HCT116 (cell line): ENCODE data around the gene UBE2E2.

Experiments
- CBX3 ChIP-seq: IDR thresholded peaks from 2 replicates; pipeline ENCODE4 v1.6.1; 2012; ENCODE audit warnings: low read depth
- ELF1 ChIP-seq: IDR thresholded peaks from 2 replicates; pipeline ENCODE4 v1.6.1; 2012; ENCODE audit warnings: low read depth, borderline replicate concordance
- EZH2 ChIP-seq: fragments of 200-600 bp; sonication (generic); IDR thresholded peaks from 2 replicates; pipeline ENCODE4 v1.6.1; 2017; ENCODE audit warnings: antibody characterized with exemption, mixed run types
- POLR2A ChIP-seq: IDR thresholded peaks from 2 replicates; pipeline ENCODE4 v1.7.0; 2011; ENCODE audit warnings: borderline replicate concordance; ENCODE audit not compliant: insufficient read depth, insufficient read length; ENCODE audit errors: extremely low read depth
- POLR2AphosphoS5 ChIP-seq: IDR thresholded peaks from 2 replicates; pipeline ENCODE4 v1.6.1; 2011; ENCODE audit warnings: mild to moderate bottlenecking, low read depth, low read length, moderate library complexity
- RAD21 ChIP-seq: IDR thresholded peaks from 2 replicates; pipeline ENCODE4 v1.6.1; 2012; ENCODE audit warnings: low read depth, mild to moderate bottlenecking
- SIN3A ChIP-seq: IDR thresholded peaks from 2 replicates; pipeline ENCODE4 v1.6.1; 2012; ENCODE audit warnings: low read depth
- SP1 ChIP-seq: IDR thresholded peaks from 2 replicates; pipeline ENCODE4 v1.6.1; 2012; ENCODE audit warnings: low read depth
- SRF ChIP-seq: IDR thresholded peaks from 2 replicates; pipeline ENCODE4 v1.6.1; 2012; ENCODE audit warnings: low read depth
- TCF7L2 ChIP-seq: IDR thresholded peaks from 2 replicates; pipeline ENCODE4 v1.7.0; 2011; ENCODE audit warnings: borderline replicate concordance, inconsistent platforms; ENCODE audit not compliant: insufficient read depth, insufficient read length; ENCODE audit errors: extremely low read depth
- YY1 ChIP-seq: IDR thresholded peaks from 2 replicates; pipeline ENCODE4 v1.6.1; 2011; ENCODE audit warnings: low read length, low read depth, moderate library complexity, mild to moderate bottlenecking; ENCODE audit not compliant: insufficient replicate concordance; ENCODE audit errors: extremely low read depth
- TF ChIP-seq, protein P1 (sequence below), 3 experiments: fragments of 200-600 bp in 1 of 3; sonication (generic) in 1 of 3; IDR thresholded peaks in 2 of 3; conservative IDR thresholded peaks in 1 of 3; 2 replicates each; pipeline ENCODE4 v1.5.1; 2012 to 2017; ENCODE audit warnings: low read depth in 2 of 3, low read length in 2 of 3, antibody characterized with exemption in 1 of 3, borderline replicate concordance in 1 of 3, control low read depth in 1 of 3, mild to moderate bottlenecking in 1 of 3, mixed read lengths in 1 of 3, mixed run types in 1 of 3, moderate library complexity in 1 of 3; ENCODE audit not compliant: insufficient read depth in 1 of 3
- TF ChIP-seq, protein P2 (sequence below): IDR thresholded peaks from 2 replicates; pipeline ENCODE4 v1.6.1; 2012; ENCODE audit warnings: low read depth

DNA sequence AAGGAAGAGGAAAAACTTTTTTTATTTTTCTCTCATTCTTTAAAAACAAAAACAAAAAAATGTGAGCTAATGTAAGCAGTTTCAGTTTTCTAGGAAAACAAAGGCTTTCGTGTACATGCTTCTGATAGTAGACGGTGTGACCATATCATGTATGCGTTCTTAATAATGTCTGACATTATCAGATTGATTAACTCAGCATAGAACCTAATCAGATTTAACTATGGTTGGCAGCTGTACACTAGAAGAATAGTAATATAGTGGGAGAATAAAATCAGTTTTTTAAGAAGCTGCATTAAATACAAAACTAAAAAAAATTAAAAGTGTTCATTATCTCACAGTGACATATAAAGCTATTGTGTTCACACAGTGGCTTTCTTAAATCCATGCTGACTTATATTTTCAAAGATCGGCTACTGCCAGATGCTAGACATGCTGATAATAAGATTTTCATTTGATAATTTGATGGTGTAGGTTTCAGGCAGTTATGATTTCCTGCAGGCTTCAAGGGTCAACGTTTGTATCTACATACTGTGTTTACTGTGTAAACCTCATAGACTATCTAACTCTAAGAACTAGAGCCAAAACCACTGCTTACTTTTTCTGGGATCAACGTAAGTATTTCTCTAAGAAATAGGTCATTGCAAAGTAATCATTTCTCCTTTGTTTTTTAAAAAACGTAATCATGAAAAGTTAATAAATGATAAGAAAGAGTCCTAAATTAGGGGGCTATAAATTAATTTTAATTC is 74.0 kb downstream of the UBE2E2 start:
- TF ChIP-seq CBX3 (no peak), SIN3A (no peak), SRF (no peak), POLR2A (no peak), ELF1 (no peak), RAD21 (no peak), YY1 (no peak), EZH2 (no peak), SP1 (no peak), POLR2AphosphoS5 (no peak), TCF7L2 (no peak)
- TF ChIP-seq, protein P1, sequence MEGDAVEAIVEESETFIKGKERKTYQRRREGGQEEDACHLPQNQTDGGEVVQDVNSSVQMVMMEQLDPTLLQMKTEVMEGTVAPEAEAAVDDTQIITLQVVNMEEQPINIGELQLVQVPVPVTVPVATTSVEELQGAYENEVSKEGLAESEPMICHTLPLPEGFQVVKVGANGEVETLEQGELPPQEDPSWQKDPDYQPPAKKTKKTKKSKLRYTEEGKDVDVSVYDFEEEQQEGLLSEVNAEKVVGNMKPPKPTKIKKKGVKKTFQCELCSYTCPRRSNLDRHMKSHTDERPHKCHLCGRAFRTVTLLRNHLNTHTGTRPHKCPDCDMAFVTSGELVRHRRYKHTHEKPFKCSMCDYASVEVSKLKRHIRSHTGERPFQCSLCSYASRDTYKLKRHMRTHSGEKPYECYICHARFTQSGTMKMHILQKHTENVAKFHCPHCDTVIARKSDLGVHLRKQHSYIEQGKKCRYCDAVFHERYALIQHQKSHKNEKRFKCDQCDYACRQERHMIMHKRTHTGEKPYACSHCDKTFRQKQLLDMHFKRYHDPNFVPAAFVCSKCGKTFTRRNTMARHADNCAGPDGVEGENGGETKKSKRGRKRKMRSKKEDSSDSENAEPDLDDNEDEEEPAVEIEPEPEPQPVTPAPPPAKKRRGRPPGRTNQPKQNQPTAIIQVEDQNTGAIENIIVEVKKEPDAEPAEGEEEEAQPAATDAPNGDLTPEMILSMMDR (IDR thresholded peaks at IDR 0.05 in 2 of 3, conservative IDR thresholded peaks at IDR 0.05 in 1 of 3; ENCODE audit: borderline replicate concordance in 1 of 3, insufficient read depth in 1 of 3, low read depth in 2 of 3, low read length in 2 of 3): no peak
- TF ChIP-seq, protein P2, sequence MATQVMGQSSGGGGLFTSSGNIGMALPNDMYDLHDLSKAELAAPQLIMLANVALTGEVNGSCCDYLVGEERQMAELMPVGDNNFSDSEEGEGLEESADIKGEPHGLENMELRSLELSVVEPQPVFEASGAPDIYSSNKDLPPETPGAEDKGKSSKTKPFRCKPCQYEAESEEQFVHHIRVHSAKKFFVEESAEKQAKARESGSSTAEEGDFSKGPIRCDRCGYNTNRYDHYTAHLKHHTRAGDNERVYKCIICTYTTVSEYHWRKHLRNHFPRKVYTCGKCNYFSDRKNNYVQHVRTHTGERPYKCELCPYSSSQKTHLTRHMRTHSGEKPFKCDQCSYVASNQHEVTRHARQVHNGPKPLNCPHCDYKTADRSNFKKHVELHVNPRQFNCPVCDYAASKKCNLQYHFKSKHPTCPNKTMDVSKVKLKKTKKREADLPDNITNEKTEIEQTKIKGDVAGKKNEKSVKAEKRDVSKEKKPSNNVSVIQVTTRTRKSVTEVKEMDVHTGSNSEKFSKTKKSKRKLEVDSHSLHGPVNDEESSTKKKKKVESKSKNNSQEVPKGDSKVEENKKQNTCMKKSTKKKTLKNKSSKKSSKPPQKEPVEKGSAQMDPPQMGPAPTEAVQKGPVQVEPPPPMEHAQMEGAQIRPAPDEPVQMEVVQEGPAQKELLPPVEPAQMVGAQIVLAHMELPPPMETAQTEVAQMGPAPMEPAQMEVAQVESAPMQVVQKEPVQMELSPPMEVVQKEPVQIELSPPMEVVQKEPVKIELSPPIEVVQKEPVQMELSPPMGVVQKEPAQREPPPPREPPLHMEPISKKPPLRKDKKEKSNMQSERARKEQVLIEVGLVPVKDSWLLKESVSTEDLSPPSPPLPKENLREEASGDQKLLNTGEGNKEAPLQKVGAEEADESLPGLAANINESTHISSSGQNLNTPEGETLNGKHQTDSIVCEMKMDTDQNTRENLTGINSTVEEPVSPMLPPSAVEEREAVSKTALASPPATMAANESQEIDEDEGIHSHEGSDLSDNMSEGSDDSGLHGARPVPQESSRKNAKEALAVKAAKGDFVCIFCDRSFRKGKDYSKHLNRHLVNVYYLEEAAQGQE: no peak
